ENCODE data around the gene CNOT2.

DNA sequence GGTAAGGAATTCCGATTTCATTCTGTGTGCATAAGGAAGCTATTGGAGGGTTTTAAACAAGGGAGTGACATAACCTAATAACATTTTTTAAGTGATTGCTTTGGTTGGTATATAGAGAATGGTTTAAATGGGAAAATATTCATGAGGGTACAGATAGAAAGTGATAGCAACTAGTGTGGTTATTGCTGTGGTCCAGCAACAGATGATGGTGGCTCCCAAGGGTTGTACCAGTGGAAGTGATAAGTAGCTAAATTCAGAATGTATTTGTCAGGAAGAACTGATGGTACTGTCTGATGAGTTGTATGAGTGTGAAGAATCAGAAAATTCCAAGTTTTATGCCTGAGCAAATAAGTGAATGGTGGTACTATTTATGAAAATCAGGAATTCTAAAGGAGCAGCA is 2.6 kb upstream of the CNOT2 start:
- TF ChIP-seq, protein P1, sequence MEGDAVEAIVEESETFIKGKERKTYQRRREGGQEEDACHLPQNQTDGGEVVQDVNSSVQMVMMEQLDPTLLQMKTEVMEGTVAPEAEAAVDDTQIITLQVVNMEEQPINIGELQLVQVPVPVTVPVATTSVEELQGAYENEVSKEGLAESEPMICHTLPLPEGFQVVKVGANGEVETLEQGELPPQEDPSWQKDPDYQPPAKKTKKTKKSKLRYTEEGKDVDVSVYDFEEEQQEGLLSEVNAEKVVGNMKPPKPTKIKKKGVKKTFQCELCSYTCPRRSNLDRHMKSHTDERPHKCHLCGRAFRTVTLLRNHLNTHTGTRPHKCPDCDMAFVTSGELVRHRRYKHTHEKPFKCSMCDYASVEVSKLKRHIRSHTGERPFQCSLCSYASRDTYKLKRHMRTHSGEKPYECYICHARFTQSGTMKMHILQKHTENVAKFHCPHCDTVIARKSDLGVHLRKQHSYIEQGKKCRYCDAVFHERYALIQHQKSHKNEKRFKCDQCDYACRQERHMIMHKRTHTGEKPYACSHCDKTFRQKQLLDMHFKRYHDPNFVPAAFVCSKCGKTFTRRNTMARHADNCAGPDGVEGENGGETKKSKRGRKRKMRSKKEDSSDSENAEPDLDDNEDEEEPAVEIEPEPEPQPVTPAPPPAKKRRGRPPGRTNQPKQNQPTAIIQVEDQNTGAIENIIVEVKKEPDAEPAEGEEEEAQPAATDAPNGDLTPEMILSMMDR (IDR thresholded peaks at IDR 0.05; ENCODE audit: insufficient read depth, low read length, poor library complexity, severe bottlenecking), result no peak
- TF ChIP-seq EZH2phosphoT487 (conservative IDR thresholded peaks at IDR 0.05; ENCODE audit: low read length), result no peak

Data from SU-DHL-6 (cell line).